NCI-H510A (cell line): ENCODE results near the gene PZP.
"Not testable (repeated sequence)": the region's sequence is repeated elsewhere in the genome, so short reads cannot be mapped to it uniquely, and the experiment has no call there.

Experiments
- DNase-seq: peaks from one replicate; lab custom pipeline; 2025; lab: John Stamatoyannopoulos, UW

The PZP gene

GRCh38 chr12:9208229-9208628 is at the start of gene PZP:
TSS of gene PZP (minus strand) at chr12:9208395. CDS start at chr12:9208341, 54 bp downstream.
- no peak for DNase-seq

GRCh38 chr12:9256758-9257405 is 48.7 kb upstream of the PZP start:
- DNase-seq: no peak

GRCh38 chr12:9256341-9256740 is 48.1 kb upstream of the PZP start:
- DNase-seq: no peak

- DNase-seq: no peak
Measured at GRCh38 chr12:9255837-9256236, 47.6 kb upstream of the PZP start.

- DNase-seq: no peak
Measured at GRCh38 chr12:9253464-9253863, 45.3 kb upstream of the PZP start.

- not testable (repeated sequence) for DNase-seq
Measured at GRCh38 chr12:9252791-9253190, 44.6 kb upstream of the PZP start.

GRCh38 chr12:9252256-9252655 is 44.1 kb upstream of the PZP start:
- DNase-seq: no peak

GRCh38 chr12:9248435-9248834 is 40.2 kb upstream of the PZP start:
- no peak for DNase-seq

- no peak for DNase-seq
Measured at GRCh38 chr12:9244894-9245293, 36.7 kb upstream of the PZP start.

GRCh38 chr12:9243999-9244649 is 35.9 kb upstream of the PZP start:
- no peak for DNase-seq

GRCh38 chr12:9241301-9241700 is 33.1 kb upstream of the PZP start:
- DNase-seq: no peak

GRCh38 chr12:9240776-9241175 is 32.6 kb upstream of the PZP start:
- DNase-seq: no peak

- DNase-seq: not testable (repeated sequence)
Measured at GRCh38 chr12:9240004-9240635, 31.9 kb upstream of the PZP start.

GRCh38 chr12:9237286-9237685 is 29.1 kb upstream of the PZP start:
- no peak for DNase-seq

- no peak for DNase-seq
Measured at GRCh38 chr12:9235519-9235918, 27.3 kb upstream of the PZP start.

GRCh38 chr12:9227950-9228349 is 19.8 kb upstream of the PZP start:
- DNase-seq: no peak

- DNase-seq: no peak
Measured at GRCh38 chr12:9223830-9224229, 15.6 kb upstream of the PZP start.

- DNase-seq: no peak
Measured at GRCh38 chr12:9221483-9221882, 13.3 kb upstream of the PZP start.

- not testable (repeated sequence) for DNase-seq
Measured at GRCh38 chr12:9221011-9221410, 12.8 kb upstream of the PZP start.

GRCh38 chr12:9214534-9214933 is 6.3 kb upstream of the PZP start:
- no peak for DNase-seq

GRCh38 chr12:9211687-9212086 is 3.5 kb upstream of the PZP start:
- no peak for DNase-seq

GRCh38 chr12:9204380-9204779 is 3.8 kb downstream of the PZP start:
- DNase-seq: no peak

- no peak for DNase-seq
Measured at GRCh38 chr12:9198012-9198411, 10.2 kb downstream of the PZP start.
